ENCODE results near the gene MAST4.
A peak's percentile ranks its signal among the peaks of the same experiment; 100 is the strongest.

The MAST4 gene

GRCh38 chr5:66891184-66891925 is 295.2 kb downstream of the MAST4 start:
- no peak overlapping the region for H3K27ac ChIP-seq (ENCODE audit: insufficient read depth in 1 of 2, low read depth in 1 of 2, low read length in 2 of 2, poor library complexity in 1 of 2, severe bottlenecking in 2 of 2)
- ChIA-PET POLR2A (no interaction called here), CTCF (no interaction called here)
- H3K36me3 ChIP-seq (ENCODE audit: control insufficient read depth in 4 of 4, insufficient read depth in 4 of 4, low read length in 3 of 4): no peaks in the 10 kb centered on the region
- 94% methylated on average over 3 of the region's 3 CpGs for WGBS (ENCODE audit: insufficient coverage)
- peaks cover 0 to 2% (median 0%) of the 10 kb centered on the region in 4 experiments for H3K4me1 ChIP-seq (ENCODE audit: control extremely low read depth in 1 of 4, control insufficient read depth in 4 of 4, insufficient read depth in 4 of 4, low read length in 3 of 4)
- H3K4me3 ChIP-seq (ENCODE audit: control insufficient read depth in 1 of 7, extremely low read depth in 1 of 7, insufficient read depth in 4 of 7, low read depth in 2 of 7, low read length in 6 of 7): no peak overlapping the region
- no peaks in the 10 kb centered on the region for H3K9me3 ChIP-seq (ENCODE audit: control extremely low read depth in 1 of 5, control insufficient read depth in 4 of 5, insufficient read depth in 2 of 5, low read depth in 1 of 5, low read length in 4 of 5)
- no peak for DNase-seq
- no peaks in the 10 kb centered on the region for H3K27me3 ChIP-seq (replicated peaks in 2 of 5; ENCODE audit: control insufficient read depth in 4 of 5, insufficient read depth in 5 of 5, low read length in 4 of 5)

GRCh38 chr5:66892716-66893115 is 296.5 kb downstream of the MAST4 start:
- ChIA-PET CTCF (no interaction called here), POLR2A (no interaction called here)
- Histone ChIP-seq H3K4me1 (ENCODE audit: control extremely low read depth in 1 of 4, control insufficient read depth in 4 of 4, insufficient read depth in 4 of 4, low read length in 3 of 4) (peaks cover 0 to 2% (median 0%) of the 10 kb centered on the region in 4 experiments), H3K27ac (ENCODE audit: insufficient read depth in 1 of 2, low read depth in 1 of 2, low read length in 2 of 2, poor library complexity in 1 of 2, severe bottlenecking in 2 of 2) (no peak overlapping the region), H3K4me3 (ENCODE audit: control insufficient read depth in 1 of 7, extremely low read depth in 1 of 7, insufficient read depth in 4 of 7, low read depth in 2 of 7, low read length in 6 of 7) (no peak overlapping the region), H3K27me3 (replicated peaks in 2 of 5; ENCODE audit: control insufficient read depth in 4 of 5, insufficient read depth in 5 of 5, low read length in 4 of 5) (no peaks in the 10 kb centered on the region), H3K9me3 (ENCODE audit: control extremely low read depth in 1 of 5, control insufficient read depth in 4 of 5, insufficient read depth in 2 of 5, low read depth in 1 of 5, low read length in 4 of 5) (no peaks in the 10 kb centered on the region), H3K36me3 (ENCODE audit: control insufficient read depth in 4 of 4, insufficient read depth in 4 of 4, low read length in 3 of 4) (no peaks in the 10 kb centered on the region)
- DNase-seq: peak in 1 of 3 donors; percentile 14
- WGBS (ENCODE audit: insufficient coverage): no CpG with 5 or more reads among the region's 3 CpGs

- Histone ChIP-seq H3K4me1 (ENCODE audit: control extremely low read depth in 1 of 4, control insufficient read depth in 4 of 4, insufficient read depth in 4 of 4, low read length in 3 of 4) (no peaks in the 10 kb centered on the region), H3K36me3 (ENCODE audit: control insufficient read depth in 4 of 4, insufficient read depth in 4 of 4, low read length in 3 of 4) (no peaks in the 10 kb centered on the region), H3K4me3 (ENCODE audit: control insufficient read depth in 1 of 7, extremely low read depth in 1 of 7, insufficient read depth in 4 of 7, low read depth in 2 of 7, low read length in 6 of 7) (no peak overlapping the region), H3K9me3 (ENCODE audit: control extremely low read depth in 1 of 5, control insufficient read depth in 4 of 5, insufficient read depth in 2 of 5, low read depth in 1 of 5, low read length in 4 of 5) (no peaks in the 10 kb centered on the region), H3K27me3 (replicated peaks in 2 of 5; ENCODE audit: control insufficient read depth in 4 of 5, insufficient read depth in 5 of 5, low read length in 4 of 5) (no peaks in the 10 kb centered on the region), H3K27ac (ENCODE audit: insufficient read depth in 1 of 2, low read depth in 1 of 2, low read length in 2 of 2, poor library complexity in 1 of 2, severe bottlenecking in 2 of 2) (no peak overlapping the region)
- DNase-seq: no peak
- CTCF ChIA-PET: no interaction called here
- WGBS (ENCODE audit: insufficient coverage): 100% methylated on average over 3 of the region's 3 CpGs
- POLR2A ChIA-PET: no interaction called here
Observed at GRCh38 chr5:66894480-66895240, 298.5 kb downstream of the MAST4 start.

GRCh38 chr5:66896171-66896570 is 300.0 kb downstream of the MAST4 start:
- 73% methylated on average over 2 of the region's 4 CpGs for WGBS (ENCODE audit: insufficient coverage)
- POLR2A ChIA-PET: interaction anchor here (0.5 kb wide), 1 partner anchor 1519 kb away, joined by 3 read pairs; no protein-coding TSS in a partner anchor
- H3K36me3 ChIP-seq (ENCODE audit: control insufficient read depth in 4 of 4, insufficient read depth in 4 of 4, low read length in 3 of 4): no peaks in the 10 kb centered on the region
- CTCF ChIA-PET: no interaction called here
- no peaks in the 10 kb centered on the region for H3K27me3 ChIP-seq (replicated peaks in 2 of 5; ENCODE audit: control insufficient read depth in 4 of 5, insufficient read depth in 5 of 5, low read length in 4 of 5)
- H3K27ac ChIP-seq (ENCODE audit: insufficient read depth in 1 of 2, low read depth in 1 of 2, low read length in 2 of 2, poor library complexity in 1 of 2, severe bottlenecking in 2 of 2): no peak overlapping the region
- peak in 2 of 3 donors; percentile 64 to 73 for DNase-seq
- H3K4me3 ChIP-seq (ENCODE audit: control insufficient read depth in 1 of 7, extremely low read depth in 1 of 7, insufficient read depth in 4 of 7, low read depth in 2 of 7, low read length in 6 of 7): no peak overlapping the region
- no peaks in the 10 kb centered on the region for H3K4me1 ChIP-seq (ENCODE audit: control extremely low read depth in 1 of 4, control insufficient read depth in 4 of 4, insufficient read depth in 4 of 4, low read length in 3 of 4)
- H3K9me3 ChIP-seq (ENCODE audit: control extremely low read depth in 1 of 5, control insufficient read depth in 4 of 5, insufficient read depth in 2 of 5, low read depth in 1 of 5, low read length in 4 of 5): no peaks in the 10 kb centered on the region

- H3K4me1 ChIP-seq (ENCODE audit: control extremely low read depth in 1 of 4, control insufficient read depth in 4 of 4, insufficient read depth in 4 of 4, low read length in 3 of 4): no peaks in the 10 kb centered on the region
- H3K27ac ChIP-seq (ENCODE audit: insufficient read depth in 1 of 2, low read depth in 1 of 2, low read length in 2 of 2, poor library complexity in 1 of 2, severe bottlenecking in 2 of 2): no peak overlapping the region
- ChIA-PET POLR2A (no interaction called here), CTCF (no interaction called here)
- no peaks in the 10 kb centered on the region for H3K27me3 ChIP-seq (replicated peaks in 2 of 5; ENCODE audit: control insufficient read depth in 4 of 5, insufficient read depth in 5 of 5, low read length in 4 of 5)
- no peak overlapping the region for H3K4me3 ChIP-seq (ENCODE audit: control insufficient read depth in 1 of 7, extremely low read depth in 1 of 7, insufficient read depth in 4 of 7, low read depth in 2 of 7, low read length in 6 of 7)
- no peaks in the 10 kb centered on the region for H3K36me3 ChIP-seq (ENCODE audit: control insufficient read depth in 4 of 4, insufficient read depth in 4 of 4, low read length in 3 of 4)
- 97% methylated on average over 9 of the region's 9 CpGs for WGBS (ENCODE audit: insufficient coverage)
- no peaks in the 10 kb centered on the region for H3K9me3 ChIP-seq (ENCODE audit: control extremely low read depth in 1 of 5, control insufficient read depth in 4 of 5, insufficient read depth in 2 of 5, low read depth in 1 of 5, low read length in 4 of 5)
- DNase-seq: no peak
Observed at GRCh38 chr5:66897356-66897755, 301.2 kb downstream of the MAST4 start.

- no peaks in the 10 kb centered on the region for H3K27me3 ChIP-seq (replicated peaks in 2 of 5; ENCODE audit: control insufficient read depth in 4 of 5, insufficient read depth in 5 of 5, low read length in 4 of 5)
- H3K4me3 ChIP-seq (ENCODE audit: control insufficient read depth in 1 of 7, extremely low read depth in 1 of 7, insufficient read depth in 4 of 7, low read depth in 2 of 7, low read length in 6 of 7): no peak overlapping the region
- CTCF ChIA-PET: interaction anchor here (0.9 kb wide), 1 partner anchor 11 kb away, joined by 3 read pairs; no protein-coding TSS in a partner anchor
- no peaks in the 10 kb centered on the region for H3K9me3 ChIP-seq (ENCODE audit: control extremely low read depth in 1 of 5, control insufficient read depth in 4 of 5, insufficient read depth in 2 of 5, low read depth in 1 of 5, low read length in 4 of 5)
- DNase-seq: no peak
- no CpG with 5 or more reads among the region's 2 CpGs for WGBS (ENCODE audit: insufficient coverage)
- H3K4me1 ChIP-seq (ENCODE audit: control extremely low read depth in 1 of 4, control insufficient read depth in 4 of 4, insufficient read depth in 4 of 4, low read length in 3 of 4): no peaks in the 10 kb centered on the region
- H3K27ac ChIP-seq (ENCODE audit: insufficient read depth in 1 of 2, low read depth in 1 of 2, low read length in 2 of 2, poor library complexity in 1 of 2, severe bottlenecking in 2 of 2): no peak overlapping the region
- H3K36me3 ChIP-seq (ENCODE audit: control insufficient read depth in 4 of 4, insufficient read depth in 4 of 4, low read length in 3 of 4): no peaks in the 10 kb centered on the region
- POLR2A ChIA-PET: interaction anchor here (0.6 kb wide), 1 partner anchor 13 kb away, joined by 3 read pairs; no protein-coding TSS in a partner anchor
Observed at GRCh38 chr5:66898241-66898995, 302.2 kb downstream of the MAST4 start.

- Histone ChIP-seq H3K4me1 (ENCODE audit: control extremely low read depth in 1 of 4, control insufficient read depth in 4 of 4, insufficient read depth in 4 of 4, low read length in 3 of 4) (no peaks in the 10 kb centered on the region), H3K27me3 (replicated peaks in 2 of 5; ENCODE audit: control insufficient read depth in 4 of 5, insufficient read depth in 5 of 5, low read length in 4 of 5) (no peaks in the 10 kb centered on the region), H3K4me3 (ENCODE audit: control insufficient read depth in 1 of 7, extremely low read depth in 1 of 7, insufficient read depth in 4 of 7, low read depth in 2 of 7, low read length in 6 of 7) (no peak overlapping the region), H3K9me3 (ENCODE audit: control extremely low read depth in 1 of 5, control insufficient read depth in 4 of 5, insufficient read depth in 2 of 5, low read depth in 1 of 5, low read length in 4 of 5) (no peaks in the 10 kb centered on the region), H3K27ac (ENCODE audit: insufficient read depth in 1 of 2, low read depth in 1 of 2, low read length in 2 of 2, poor library complexity in 1 of 2, severe bottlenecking in 2 of 2) (no peak overlapping the region), H3K36me3 (ENCODE audit: control insufficient read depth in 4 of 4, insufficient read depth in 4 of 4, low read length in 3 of 4) (no peaks in the 10 kb centered on the region)
- POLR2A ChIA-PET: no interaction called here
- no peak for DNase-seq
- CTCF ChIA-PET: no interaction called here
- no CpG with 5 or more reads among the region's 1 CpG for WGBS (ENCODE audit: insufficient coverage)
Observed at GRCh38 chr5:66903218-66903617, 307.0 kb downstream of the MAST4 start.
